Right atrium auricular region (tissue), 2 donors: ENCODE results near the gene CCDC33. TPM values are rescaled to one million over a fixed set of nuclear protein-coding genes. Genes with fewer than 3 reads are reported as not detected.

Experiments
- DNase-seq: peaks from one replicate; pipeline ENCODE4 v3.0.0-alpha.2; 2019; ENCODE audit warnings: low spot score
- H3K27ac ChIP-seq, 2 donors: fragments of 200-600 bp; sonication (generic); 1 replicate in 1 of 2; 2 replicates in 1 of 2; pipeline ENCODE4 v1.5.1; 2016 to 2019
- H3K27me3 ChIP-seq, 2 donors: fragments of 200-600 bp; sonication (generic); one replicate each; pipeline versions ENCODE4 v1.5.1 to v1.6.0; 2017 to 2019
- H3K36me3 ChIP-seq: fragments of 200-600 bp; sonication (generic); one replicate; pipeline ENCODE4 v1.5.1; 2016
- H3K4me1 ChIP-seq, 2 donors: fragments of 200-600 bp; sonication (generic); one replicate each; pipeline versions ENCODE4 v1.5.1 to v1.6.0; 2017 to 2019
- H3K4me3 ChIP-seq, 2 donors: fragments of 200-600 bp; sonication (generic); 1 replicate in 1 of 2; 2 replicates in 1 of 2; pipeline ENCODE4 v1.5.1; 2017 to 2019; ENCODE audit warnings: mild to moderate bottlenecking in 1 of 2, moderate library complexity in 1 of 2
- H3K9me3 ChIP-seq, 2 donors: fragments of 200-600 bp; sonication (generic); one replicate each; pipeline ENCODE4 v1.5.1; 2019
- CTCF ChIP-seq, 2 donors: fragments of 200-600 bp; sonication (generic); IDR thresholded peaks; one replicate each; pipeline ENCODE4 v1.5.1; 2019; ENCODE audit warnings: antibody characterized with exemption in 2 of 2
- total RNA-seq, 2 donors: library from RNA; depleted of rRNA; stranded (reverse); fragments of >200 nt; gene quantifications; one replicate each; pipeline ENCODE4 v1.1.0, GENCODE V29; 2016

CCDC33 gene
- total RNA-seq, 2 donors from 2014 or later = not detected

GRCh38 chr15:74374648-74375302, 138.6 kb downstream of the CCDC33 start:
- peak overlapping the region in 1 of 2 donors; percentile 70 for H3K4me3 ChIP-seq
- DNase-seq = no peak
- peaks cover 0 to 19% of the 10 kb centered on the region in 2 donors for H3K4me1 ChIP-seq
- no peaks in the 10 kb centered on the region for H3K9me3 ChIP-seq
- no peaks in the 10 kb centered on the region for H3K36me3 ChIP-seq
- no peaks in the 10 kb centered on the region for H3K27me3 ChIP-seq
- H3K27ac ChIP-seq = no peak overlapping the region
- no peak for TF ChIP-seq CTCF (IDR thresholded peaks at IDR 0.05)

- peak; percentile 75 to 88 for TF ChIP-seq CTCF (IDR thresholded peaks at IDR 0.05)
- Histone ChIP-seq H3K4me3 (no peak overlapping the region), H3K4me1 (peaks cover 0 to 19% of the 10 kb centered on the region in 2 donors), H3K27me3 (no peaks in the 10 kb centered on the region), H3K27ac (no peak overlapping the region), H3K9me3 (no peaks in the 10 kb centered on the region), H3K36me3 (no peaks in the 10 kb centered on the region)
- DNase-seq = peak; percentile 89
Observed at GRCh38 chr15:74375303-74375693, 139.2 kb downstream of the CCDC33 start.

GRCh38 chr15:74376226-74376625, 140.1 kb downstream of the CCDC33 start:
- no peak overlapping the region for H3K27ac ChIP-seq
- H3K9me3 ChIP-seq = no peaks in the 10 kb centered on the region
- H3K27me3 ChIP-seq = no peaks in the 10 kb centered on the region
- H3K4me3 ChIP-seq = no peak overlapping the region
- peaks cover 0 to 19% of the 10 kb centered on the region in 2 donors for H3K4me1 ChIP-seq
- no peak for TF ChIP-seq CTCF (IDR thresholded peaks at IDR 0.05)
- DNase-seq = no peak
- no peaks in the 10 kb centered on the region for H3K36me3 ChIP-seq

- H3K27me3 ChIP-seq = no peaks in the 10 kb centered on the region
- no peaks in the 10 kb centered on the region for H3K36me3 ChIP-seq
- TF ChIP-seq CTCF (IDR thresholded peaks at IDR 0.05) = no peak
- H3K4me3 ChIP-seq = no peak overlapping the region
- H3K27ac ChIP-seq = no peak overlapping the region
- peaks cover 0 to 19% of the 10 kb centered on the region in 2 donors for H3K4me1 ChIP-seq
- no peaks in the 10 kb centered on the region for H3K9me3 ChIP-seq
- no peak for DNase-seq
Observed at GRCh38 chr15:74376825-74377581, 140.9 kb downstream of the CCDC33 start.

- H3K4me3 ChIP-seq = no peak overlapping the region
- H3K4me1 ChIP-seq = peaks cover 0 to 19% of the 10 kb centered on the region in 2 donors
- no peak for DNase-seq
- H3K36me3 ChIP-seq = no peaks in the 10 kb centered on the region
- no peaks in the 10 kb centered on the region for H3K9me3 ChIP-seq
- H3K27ac ChIP-seq = no peak overlapping the region
- no peaks in the 10 kb centered on the region for H3K27me3 ChIP-seq
- no peak for TF ChIP-seq CTCF (IDR thresholded peaks at IDR 0.05)
Observed at GRCh38 chr15:74377831-74378766, 142.0 kb downstream of the CCDC33 start.
